ENCODE measurements around the gene SLC38A10. TPM values are rescaled to one million over a fixed set of nuclear protein-coding genes. Genes with fewer than 3 reads are reported as not detected.

SLC38A10 gene
- polyA plus RNA-seq, 1 of the 3 experiments (the other 2 are of a cell fraction): 82.2 TPM

GRCh38 chr17:81231121-81231645 lies 63.9 kb downstream of the SLC38A10 start:
- Histone ChIP-seq H3K4me1 (ENCODE audit: control insufficient read depth in 1 of 2, insufficient read depth in 2 of 2, low read depth in 1 of 2, low read length in 1 of 2) (no peaks in the 10 kb centered on the region), H3K9ac (no peak overlapping the region), H3K4me2 (no peak overlapping the region), H3K79me2 (ENCODE audit: insufficient read depth) (peaks cover 4% of the 10 kb centered on the region; the same call in 1 of the 2 replicates), H4K20me1 (ENCODE audit: insufficient read depth) (no peaks in the 10 kb centered on the region), H3F3A (replicated peaks; ENCODE audit: insufficient read depth) (peaks cover 4% of the 10 kb centered on the region), H3K36me3 (replicated peaks in 1 of 2; ENCODE audit: control insufficient read depth in 1 of 2, insufficient read depth in 2 of 2, low read length in 1 of 2) (peaks cover 0 to 46% of the 10 kb centered on the region in 2 experiments), H3K4me3 (ENCODE audit: low read depth in 2 of 2, low read length in 1 of 2) (no peak overlapping the region), H3K9me2 (no peaks in the 10 kb centered on the region), H2AFZ (ENCODE audit: low read depth) (no peak overlapping the region), H3K9me3 (no peaks in the 10 kb centered on the region), H3K27ac (ENCODE audit: low read depth in 2 of 2, low read length in 1 of 2) (no peak overlapping the region), H3K27me3 (ENCODE audit: insufficient read depth) (no peaks in the 10 kb centered on the region)
- TF ChIP-seq MEF2A (IDR thresholded peaks at IDR 0.05; ENCODE audit: borderline replicate concordance, low read depth): no peak
- no peak for TF ChIP-seq CHD2 (IDR thresholded peaks at IDR 0.05; ENCODE audit: low read length, partially characterized antibody)
- TF ChIP-seq JUND (IDR thresholded peaks at IDR 0.05): no peak
- no peak for TF ChIP-seq RXRA (IDR thresholded peaks at IDR 0.05; ENCODE audit: borderline replicate concordance, low read depth)
- no peak for TF ChIP-seq SMC3 (IDR thresholded peaks at IDR 0.05; ENCODE audit: low read depth, low read length)
- no peak for TF ChIP-seq FOSL2 (IDR thresholded peaks at IDR 0.05; ENCODE audit: borderline replicate concordance, low read depth)
- TF ChIP-seq PBX3 (IDR thresholded peaks at IDR 0.05): no peak
- TF ChIP-seq FOXM1 (IDR thresholded peaks at IDR 0.05; ENCODE audit: low read depth): no peak
- TF ChIP-seq EZH2phosphoT487 (IDR thresholded peaks at IDR 0.05; ENCODE audit: borderline replicate concordance, low read depth): no peak
- TF ChIP-seq NRF1 (IDR thresholded peaks at IDR 0.05; ENCODE audit: low read depth, low read length): no peak
- TF ChIP-seq RAD21 (IDR thresholded peaks at IDR 0.05; ENCODE audit: low read length): no peak
- no peak for TF ChIP-seq REST (IDR thresholded peaks at IDR 0.05; ENCODE audit: low read depth, low read length)
- ChIA-PET CTCF (interaction anchor here (0.7 to 4.4 kb wide), 5 partner anchors 11 to 88 kb away, joined by 3 to 23 read pairs (median 3); no protein-coding TSS in a partner anchor), POLR2A (no interaction called here)
- WGBS (ENCODE audit: low lambda C conversion rate): 92% methylated on average over 30 of the region's 31 CpGs
- no peak for DNase-seq

Data from SK-N-SH (cell line).